Thyroid gland (tissue), 4 donors: Measurements from ENCODE around the gene SLC25A21. TPM values are rescaled to one million over a fixed set of nuclear protein-coding genes. Genes with fewer than 3 reads are reported as not detected.

Experiments
- DNase-seq, 2 donors: peaks; one replicate each; pipeline ENCODE4 v3.0.0-alpha.2; 2019
- H3K27ac ChIP-seq, 3 donors: fragments of 200-600 bp; sonication (generic); 1 replicate in 2 of 3; 2 replicates in 1 of 3; pipeline ENCODE4 v1.5.1; 2016 to 2019; ENCODE audit warnings: mild to moderate bottlenecking in 1 of 3, moderate library complexity in 1 of 3
- H3K27me3 ChIP-seq: fragments of 200-600 bp; sonication (generic); one replicate; pipeline ENCODE4 v1.5.1; 2019
- H3K36me3 ChIP-seq, 2 donors: fragments of 200-600 bp; sonication (generic); one replicate each; pipeline ENCODE4 v1.5.1; 2016 to 2019
- H3K4me1 ChIP-seq, 2 donors: fragments of 200-600 bp; sonication (generic); one replicate each; pipeline ENCODE4 v1.5.1; 2017 to 2019
- H3K4me3 ChIP-seq, 3 donors: fragments of 200-600 bp; sonication (generic); replicated peaks in 1 of 3; 1 replicate in 2 of 3; 2 replicates in 1 of 3; pipeline ENCODE4 v1.5.1; 2016; ENCODE audit warnings: mild to moderate bottlenecking in 1 of 3
- H3K9me3 ChIP-seq: fragments of 200-600 bp; sonication (generic); one replicate; pipeline ENCODE4 v1.5.1; 2017
- CTCF ChIP-seq, 6 experiments: fragments of 200-600 bp in 3 of 6; fragments of 450-650 bp in 3 of 6; sonication (generic) in 3 of 6; IDR thresholded peaks; one replicate each; pipeline ENCODE4 v1.5.1; 2016 to 2019; ENCODE audit warnings: antibody characterized with exemption in 6 of 6, mild to moderate bottlenecking in 2 of 6, inconsistent platforms in 1 of 6, moderate library complexity in 1 of 6
- POLR2A ChIP-seq, 2 donors: fragments of 450-650 bp; IDR thresholded peaks; one replicate each; pipeline ENCODE4 v1.6.1; 2017; ENCODE audit warnings: antibody characterized with exemption in 2 of 2, mild to moderate bottlenecking in 2 of 2, moderate library complexity in 1 of 2
- WGBS, 2 donors: methylation state at CpG; one replicate each; pipeline ENCODE4 v1.1.5; 2017; 5-methylcytosine and 5-hydroxymethylcytosine counted together
- intact Hi-C: fragments of 100-400 bp; cut with DNase I; formaldehyde crosslinking; loops from one replicate; pipeline ENCODE4 v1.15.1; 2023
- total RNA-seq, 4 donors: library from RNA; depleted of rRNA; stranded (reverse); fragments of >200 nt; gene quantifications; one replicate each; pipeline ENCODE4 v1.2.3, GENCODE V29; 2016

Gene SLC25A21
- total RNA-seq, 4 donors from 2014 or later, result 0.29 to 1.4 (median 0.60) TPM

GRCh38 chr14:36655571-36655962 lies 516.8 kb downstream of the SLC25A21 start:
- 15 to 27% methylated on average over 11 of the region's 11 CpGs for WGBS, 2 donors
- H3K9me3 ChIP-seq, result no peaks in the 10 kb centered on the region
- TF ChIP-seq POLR2A (IDR thresholded peaks at IDR 0.05) (no peak), CTCF (IDR thresholded peaks at IDR 0.05) (no peak)
- no peak overlapping the region for H3K4me3 ChIP-seq
- H3K36me3 ChIP-seq, result no peaks in the 10 kb centered on the region
- intact Hi-C loops, result no loop called here
- H3K27ac ChIP-seq, result no peak overlapping the region
- peaks cover 11 to 37% of the 10 kb centered on the region in 2 donors for H3K4me1 ChIP-seq
- no peak for DNase-seq
- H3K27me3 ChIP-seq, result peaks cover 66% of the 10 kb centered on the region

- 19 to 43% methylated on average over 19 to 31 of the region's 34 CpGs for WGBS, 2 donors
- peaks cover 62% of the 10 kb centered on the region for H3K27me3 ChIP-seq
Measured at GRCh38 chr14:36654794-36655381, 517.5 kb downstream of the SLC25A21 start.

GRCh38 chr14:36653962-36654793 lies 518.2 kb downstream of the SLC25A21 start:
- H3K4me3 ChIP-seq, result no peak overlapping the region
- TF ChIP-seq POLR2A (IDR thresholded peaks at IDR 0.05), result no peak
- no peak for TF ChIP-seq CTCF (IDR thresholded peaks at IDR 0.05)
- 19 to 23% methylated on average over 31 of the region's 31 CpGs for WGBS, 2 donors

More at GRCh38 chr14:36654794-36655381, 517.5 kb downstream of the SLC25A21 start:
- Histone ChIP-seq H3K27ac (no peak overlapping the region), H3K4me1 (peaks cover 11 to 37% of the 10 kb centered on the region in 2 donors), H3K4me3 (no peak overlapping the region), H3K36me3 (no peaks in the 10 kb centered on the region), H3K9me3 (no peaks in the 10 kb centered on the region)
- no peak for DNase-seq
- TF ChIP-seq POLR2A (IDR thresholded peaks at IDR 0.05) (no peak), CTCF (IDR thresholded peaks at IDR 0.05) (no peak)
- intact Hi-C loops, result no loop called here

GRCh38 chr14:36653413-36653812 lies 519.0 kb downstream of the SLC25A21 start:
- Histone ChIP-seq H3K27ac (no peak overlapping the region), H3K9me3 (no peaks in the 10 kb centered on the region), H3K4me3 (no peak overlapping the region), H3K36me3 (no peaks in the 10 kb centered on the region), H3K4me1 (peaks cover 11 to 31% of the 10 kb centered on the region in 2 donors), H3K27me3 (peaks cover 48% of the 10 kb centered on the region)
- no peak for DNase-seq
- intact Hi-C loops, result no loop called here
- TF ChIP-seq CTCF (IDR thresholded peaks at IDR 0.05) (no peak), POLR2A (IDR thresholded peaks at IDR 0.05) (no peak)
- WGBS, 2 donors, result 53 to 67% methylated on average over 3 of the region's 3 CpGs

More at GRCh38 chr14:36653962-36654793, 518.2 kb downstream of the SLC25A21 start:
- intact Hi-C loops, result no loop called here
- peaks cover 55% of the 10 kb centered on the region for H3K27me3 ChIP-seq
- H3K27ac ChIP-seq, result no peak overlapping the region
- no peaks in the 10 kb centered on the region for H3K36me3 ChIP-seq
- DNase-seq, result no peak
- H3K4me1 ChIP-seq, result peaks cover 11 to 37% of the 10 kb centered on the region in 2 donors
- no peaks in the 10 kb centered on the region for H3K9me3 ChIP-seq
